ENCODE data around the gene HINFP. TPM values are rescaled to one million over a fixed set of nuclear protein-coding genes. Genes with fewer than 3 reads are reported as not detected.

The HINFP gene, protein sequence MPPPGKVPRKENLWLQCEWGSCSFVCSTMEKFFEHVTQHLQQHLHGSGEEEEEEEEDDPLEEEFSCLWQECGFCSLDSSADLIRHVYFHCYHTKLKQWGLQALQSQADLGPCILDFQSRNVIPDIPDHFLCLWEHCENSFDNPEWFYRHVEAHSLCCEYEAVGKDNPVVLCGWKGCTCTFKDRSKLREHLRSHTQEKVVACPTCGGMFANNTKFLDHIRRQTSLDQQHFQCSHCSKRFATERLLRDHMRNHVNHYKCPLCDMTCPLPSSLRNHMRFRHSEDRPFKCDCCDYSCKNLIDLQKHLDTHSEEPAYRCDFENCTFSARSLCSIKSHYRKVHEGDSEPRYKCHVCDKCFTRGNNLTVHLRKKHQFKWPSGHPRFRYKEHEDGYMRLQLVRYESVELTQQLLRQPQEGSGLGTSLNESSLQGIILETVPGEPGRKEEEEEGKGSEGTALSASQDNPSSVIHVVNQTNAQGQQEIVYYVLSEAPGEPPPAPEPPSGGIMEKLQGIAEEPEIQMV
- total RNA-seq = 10 to 100 TPM; 10.8 to 13.4 TPM
- long read RNA-seq, donor 1, partial matches to known transcripts = 0 of 1 reads
- long read RNA-seq, donor 1, other reads (novel, unspliced or antisense) = 1 of 1 reads
- long read RNA-seq, donor 2, transcript HINFP-201 (10 exons, 3,163 nt) = major isoform, 13 of 31 reads
- long read RNA-seq, donor 2, partial matches to known transcripts = 6 of 31 reads
- long read RNA-seq, donor 2, other reads (novel, unspliced or antisense) = 10 of 31 reads

DNA sequence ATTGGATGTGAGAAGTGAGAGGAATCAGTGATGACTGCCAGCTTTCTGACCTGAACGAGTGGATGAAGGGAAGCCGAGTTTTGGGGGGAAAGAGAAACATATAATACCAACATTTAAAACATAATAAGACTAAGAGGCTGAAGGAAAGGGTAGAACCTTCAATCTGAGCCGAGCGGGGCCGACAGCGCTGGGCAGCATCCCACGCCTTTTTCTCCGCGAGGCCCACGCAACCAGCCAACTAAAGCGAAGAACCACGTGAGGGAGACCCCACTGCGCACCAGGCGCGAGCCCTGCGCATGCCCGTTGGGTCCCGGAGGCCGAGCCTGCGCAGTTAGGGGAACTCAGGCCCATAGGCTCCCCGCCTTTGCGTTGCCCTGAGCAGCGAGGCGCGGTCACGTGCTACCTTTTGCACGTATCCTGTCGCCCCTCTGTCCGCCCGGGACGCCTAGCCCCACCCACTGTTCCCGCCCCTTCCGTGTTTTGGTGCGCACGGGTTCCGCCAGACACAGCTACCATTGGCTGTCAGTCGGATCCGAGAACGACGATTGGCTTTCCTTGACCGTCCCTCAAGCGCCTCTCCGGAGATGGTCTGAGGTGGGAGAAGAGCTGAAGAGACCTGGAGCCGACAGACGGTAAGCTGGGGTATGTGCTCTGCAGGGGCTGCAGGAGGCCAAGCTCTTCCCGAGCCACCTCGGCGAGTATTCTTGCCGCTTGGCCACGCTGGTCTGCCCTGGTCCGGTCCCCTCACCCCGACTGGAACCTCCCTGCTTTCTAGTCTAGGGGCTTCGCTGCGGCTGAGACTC lies at the start of gene HINFP:
TSS of gene HINFP (plus strand) at position 573 of the 803 bp plus-strand sequence. CDS start 5,365 bp downstream, outside the sequence.
- peak; percentile 100 for DNase-seq (ENCODE audit: low spot score)
- intact Hi-C loops (cut with DNase I) = no loop called here

DNA sequence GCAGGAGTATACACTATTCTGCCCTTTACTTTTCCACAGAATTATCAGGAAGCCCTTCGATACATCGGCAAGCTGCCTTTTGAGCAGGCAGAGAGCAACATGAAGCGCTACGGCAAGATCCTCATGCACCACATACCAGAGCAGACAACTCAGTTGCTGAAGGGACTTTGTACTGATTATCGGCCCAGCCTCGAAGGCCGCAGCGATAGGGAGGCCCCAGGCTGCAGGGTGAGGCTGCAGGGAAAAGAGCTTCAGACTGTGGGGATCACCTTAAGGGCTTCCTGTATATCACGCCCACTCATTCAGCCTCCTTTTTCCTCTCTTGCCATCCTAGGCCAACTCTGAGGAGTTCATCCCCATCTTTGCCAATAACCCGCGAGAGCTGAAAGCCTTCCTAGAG lies 43.5 kb upstream of the HINFP start:
- intact Hi-C loops (cut with DNase I) = no loop called here
- DNase-seq (ENCODE audit: low spot score) = peak; percentile 58

DNA sequence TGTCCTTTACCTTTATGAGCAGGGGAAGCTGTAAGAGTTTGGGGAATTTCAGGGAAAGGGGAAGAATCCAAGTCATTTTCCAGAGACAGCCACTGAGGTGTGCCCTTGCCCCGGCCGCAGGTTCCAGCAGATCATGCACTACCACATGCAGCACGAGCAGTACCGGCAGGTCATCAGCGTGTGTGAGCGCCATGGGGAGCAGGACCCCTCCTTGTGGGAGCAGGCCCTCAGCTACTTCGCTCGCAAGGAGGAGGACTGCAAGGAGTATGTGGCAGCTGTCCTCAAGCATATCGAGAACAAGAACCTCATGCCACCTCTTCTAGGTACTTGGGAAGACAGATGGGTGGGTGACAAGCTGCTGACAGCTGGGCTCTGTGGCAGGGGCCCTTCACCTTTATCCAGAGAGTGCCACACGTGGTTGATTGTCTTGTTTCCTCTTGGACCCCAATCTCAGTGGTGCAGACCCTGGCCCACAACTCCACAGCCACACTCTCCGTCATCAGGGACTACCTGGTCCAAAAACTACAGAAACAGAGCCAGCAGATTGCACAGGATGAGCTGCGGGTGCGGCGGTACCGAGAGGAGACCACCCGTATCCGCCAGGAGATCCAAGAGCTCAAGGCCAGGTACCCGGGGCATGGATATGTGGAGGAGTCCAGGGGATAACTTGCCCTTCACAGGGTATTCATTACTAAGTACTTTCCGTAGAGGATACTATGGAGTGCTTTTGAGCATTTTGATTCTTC lies 42.5 kb upstream of the HINFP start:
- peak; percentile 51 for DNase-seq (ENCODE audit: low spot score)
- intact Hi-C loops (cut with DNase I) = no loop called here

DNA sequence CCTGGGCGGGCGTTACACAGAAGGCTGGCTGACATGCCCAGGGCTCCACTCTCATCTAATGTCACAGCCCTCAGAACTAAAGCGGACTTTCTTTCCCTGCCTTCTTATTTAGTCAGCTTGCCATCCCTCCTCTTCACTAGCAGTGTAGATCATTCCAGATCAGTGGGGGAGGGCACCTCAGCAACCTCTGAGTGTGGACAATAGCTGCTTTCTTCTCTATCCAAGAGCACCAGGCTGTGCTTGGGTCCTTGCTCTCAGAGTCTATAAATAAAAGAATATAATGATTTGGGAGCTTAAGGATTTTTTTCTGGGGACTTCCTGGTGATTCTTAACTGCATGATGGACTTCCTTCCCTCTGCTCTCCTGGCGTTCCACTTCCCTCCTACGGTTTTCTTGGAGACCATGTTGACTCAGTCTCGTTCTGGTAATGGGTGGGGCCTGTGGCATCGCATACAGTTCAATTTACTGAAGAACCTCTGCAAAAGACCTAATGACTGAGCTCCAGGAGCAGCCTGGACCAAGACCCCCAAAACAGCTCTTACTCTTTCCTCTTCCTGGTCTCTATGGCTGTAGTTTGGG lies 39.6 kb upstream of the HINFP start:
- peak; percentile 31 for DNase-seq (ENCODE audit: low spot score)
- intact Hi-C loops (cut with DNase I) = no loop called here

DNA sequence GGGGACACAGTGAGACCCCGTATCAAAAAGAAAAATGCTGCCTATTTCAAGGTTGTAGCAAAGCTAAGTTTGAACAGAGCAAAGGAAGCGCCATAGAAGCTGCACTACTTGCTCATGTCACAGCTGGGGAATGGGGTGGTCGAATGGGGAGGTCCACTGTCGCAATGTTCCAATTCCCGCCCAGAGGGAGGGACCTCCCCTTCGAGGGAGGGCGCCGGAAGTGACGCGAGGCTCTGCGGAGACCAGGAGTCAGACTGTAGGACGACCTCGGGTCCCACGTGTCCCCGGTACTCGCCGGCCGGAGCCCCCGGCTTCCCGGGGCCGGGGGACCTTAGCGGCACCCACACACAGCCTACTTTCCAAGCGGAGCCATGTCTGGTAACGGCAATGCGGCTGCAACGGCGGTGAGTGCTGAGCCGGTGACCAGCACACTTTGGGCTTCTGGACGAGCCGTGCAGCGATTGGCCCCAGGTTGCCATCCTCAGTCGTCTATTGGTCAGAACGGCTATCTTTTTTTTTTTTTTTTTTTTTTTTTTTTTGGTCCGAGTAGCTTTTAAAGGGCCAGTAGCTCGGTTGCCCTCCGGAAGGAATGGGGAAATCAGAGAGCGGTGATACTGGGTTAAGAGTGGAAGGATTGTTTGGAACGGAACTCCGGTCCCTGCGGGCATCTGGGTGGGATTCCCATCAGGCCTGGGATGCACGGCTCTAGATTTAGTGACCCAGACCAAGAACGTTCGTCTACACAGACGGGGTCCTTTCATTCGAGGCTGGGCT lies 36.5 kb upstream of the HINFP start, which contains the start of gene HMBS:
TSS of gene HMBS (plus strand) at position 219 of the 774 bp plus-strand sequence. CDS start at position 372, 153 bp downstream.
- intact Hi-C loops (cut with DNase I) = no loop called here
- peak; percentile 99 for DNase-seq (ENCODE audit: low spot score)

DNA sequence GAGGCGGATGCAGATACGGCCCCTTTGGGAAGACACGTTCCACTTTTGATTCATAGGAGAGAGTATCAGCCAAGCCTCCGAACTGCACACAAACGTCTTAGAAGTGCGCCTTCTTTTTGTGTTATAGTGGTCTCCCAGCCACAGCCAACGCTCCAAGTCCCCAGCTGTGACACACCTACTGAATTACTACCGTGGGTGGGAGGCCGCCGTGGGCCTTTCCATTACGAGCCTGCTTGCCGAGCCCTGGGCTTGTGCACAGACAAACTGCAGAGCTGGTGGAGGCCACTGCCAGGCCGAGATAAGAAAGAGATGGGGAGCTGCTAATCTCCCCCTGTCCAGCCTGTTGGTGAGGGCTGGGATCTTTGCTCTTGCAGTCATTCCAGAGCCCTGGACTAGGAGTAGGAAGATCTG lies 35.9 kb upstream of the HINFP start:
- intact Hi-C loops (cut with DNase I) = no loop called here
- no peak for DNase-seq (ENCODE audit: low spot score)

DNA sequence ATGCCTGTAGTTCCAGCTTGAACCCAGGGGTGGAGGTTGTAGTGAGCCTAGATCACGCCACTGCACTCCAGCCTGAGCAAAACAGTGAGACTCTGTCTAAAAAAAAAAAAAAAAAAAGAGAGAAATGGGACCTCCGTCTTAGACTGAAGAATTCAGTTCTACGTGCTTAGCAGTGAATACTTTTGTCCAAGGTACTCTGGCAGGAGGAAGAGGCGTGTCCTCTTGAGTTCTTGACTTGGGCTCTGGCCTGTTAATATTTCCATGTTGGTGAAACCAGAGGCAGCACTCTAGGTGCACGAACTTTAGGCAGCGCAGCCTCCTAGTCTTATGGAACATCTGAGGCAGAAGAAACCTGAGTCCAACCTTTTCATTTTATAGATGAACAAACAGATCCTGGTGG lies 34.3 kb upstream of the HINFP start:
- intact Hi-C loops (cut with DNase I) = no loop called here
- no peak for DNase-seq (ENCODE audit: low spot score)

DNA sequence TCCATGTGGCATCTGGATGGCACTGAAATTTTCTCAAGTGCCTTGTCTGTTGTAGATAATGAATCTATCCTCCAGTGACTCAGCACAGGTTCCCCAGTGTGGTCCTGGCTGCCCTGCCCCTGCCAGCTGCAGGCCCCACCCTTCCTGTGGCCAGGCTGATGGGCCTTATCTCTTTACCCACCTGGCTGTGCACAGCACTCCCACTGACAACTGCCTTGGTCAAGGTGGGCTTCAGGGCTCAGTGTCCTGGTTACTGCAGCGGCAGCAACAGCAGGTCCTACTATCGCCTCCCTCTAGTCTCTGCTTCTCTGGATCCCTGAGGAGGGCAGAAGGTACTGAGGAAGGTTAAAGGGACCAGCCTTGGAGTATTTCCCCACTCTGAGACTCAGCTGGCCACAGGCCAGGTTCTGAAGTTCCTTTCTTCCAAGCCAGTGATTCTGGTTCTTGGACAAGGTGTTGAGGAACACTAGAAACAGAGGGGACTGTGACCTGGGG lies 33.6 kb upstream of the HINFP start:
- no peak for DNase-seq (ENCODE audit: low spot score)
- intact Hi-C loops (cut with DNase I) = no loop called here

DNA sequence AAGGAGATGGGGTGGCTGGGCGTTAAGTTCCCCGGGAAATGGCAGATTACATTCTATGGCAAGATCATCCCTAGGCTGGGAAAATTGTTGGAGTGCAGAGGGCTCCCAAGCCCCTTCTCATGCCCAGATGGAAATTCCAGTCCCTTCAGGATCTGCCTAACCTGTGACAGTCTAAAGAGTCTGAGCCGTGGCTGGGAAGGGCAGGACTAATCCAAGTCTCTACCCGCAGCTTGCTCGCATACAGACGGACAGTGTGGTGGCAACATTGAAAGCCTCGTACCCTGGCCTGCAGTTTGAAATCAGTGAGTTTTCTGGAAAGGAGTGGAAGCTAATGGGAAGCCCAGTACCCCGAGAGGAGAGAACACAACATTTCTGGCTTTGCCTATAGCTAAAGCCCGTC lies 33.0 kb upstream of the HINFP start:
- no peak for DNase-seq (ENCODE audit: low spot score)

DNA sequence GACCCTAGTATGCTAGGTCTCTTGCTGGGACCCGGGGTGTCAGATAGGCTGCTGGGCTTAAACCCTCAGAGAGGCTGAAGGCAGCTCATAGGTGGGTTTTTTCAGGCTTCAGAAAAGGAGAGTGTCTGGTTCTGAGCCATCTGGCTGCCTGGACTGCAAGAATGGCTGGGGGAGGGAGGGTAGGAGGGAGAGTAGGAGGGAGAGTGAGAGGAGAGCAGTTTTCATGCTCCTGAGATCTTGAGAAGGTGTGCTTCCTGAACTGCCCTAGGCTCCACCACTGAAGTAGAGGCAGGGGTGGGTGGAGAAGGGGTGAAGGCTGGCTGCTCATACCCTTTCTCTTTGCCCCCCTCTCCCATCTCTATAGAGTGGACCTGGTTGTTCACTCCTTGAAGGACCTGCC lies 32.1 kb upstream of the HINFP start:
- no peak for DNase-seq (ENCODE audit: low spot score)
- intact Hi-C loops (cut with DNase I) = no loop called here

More for the DNA sequence above, 33.0 kb upstream of the HINFP start:
- intact Hi-C loops (cut with DNase I) = no loop called here

DNA sequence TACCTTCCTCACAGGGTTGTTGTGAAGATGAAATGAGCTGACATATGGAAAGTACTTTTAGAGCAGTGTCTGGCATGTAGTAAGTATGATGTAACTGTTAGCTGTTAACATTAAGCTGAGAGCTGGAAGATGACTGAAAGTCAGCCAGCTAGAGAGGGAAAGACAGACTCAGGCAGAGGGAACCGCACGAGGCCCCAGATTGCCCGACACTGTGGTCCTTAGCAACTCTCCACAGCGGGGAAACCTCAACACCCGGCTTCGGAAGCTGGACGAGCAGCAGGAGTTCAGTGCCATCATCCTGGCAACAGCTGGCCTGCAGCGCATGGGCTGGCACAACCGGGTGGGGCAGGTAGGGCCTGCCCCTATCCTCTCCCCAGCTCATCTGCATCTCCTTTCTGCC lies 30.2 kb upstream of the HINFP start:
- intact Hi-C loops (cut with DNase I) = no loop called here
- no peak for DNase-seq (ENCODE audit: low spot score)

DNA sequence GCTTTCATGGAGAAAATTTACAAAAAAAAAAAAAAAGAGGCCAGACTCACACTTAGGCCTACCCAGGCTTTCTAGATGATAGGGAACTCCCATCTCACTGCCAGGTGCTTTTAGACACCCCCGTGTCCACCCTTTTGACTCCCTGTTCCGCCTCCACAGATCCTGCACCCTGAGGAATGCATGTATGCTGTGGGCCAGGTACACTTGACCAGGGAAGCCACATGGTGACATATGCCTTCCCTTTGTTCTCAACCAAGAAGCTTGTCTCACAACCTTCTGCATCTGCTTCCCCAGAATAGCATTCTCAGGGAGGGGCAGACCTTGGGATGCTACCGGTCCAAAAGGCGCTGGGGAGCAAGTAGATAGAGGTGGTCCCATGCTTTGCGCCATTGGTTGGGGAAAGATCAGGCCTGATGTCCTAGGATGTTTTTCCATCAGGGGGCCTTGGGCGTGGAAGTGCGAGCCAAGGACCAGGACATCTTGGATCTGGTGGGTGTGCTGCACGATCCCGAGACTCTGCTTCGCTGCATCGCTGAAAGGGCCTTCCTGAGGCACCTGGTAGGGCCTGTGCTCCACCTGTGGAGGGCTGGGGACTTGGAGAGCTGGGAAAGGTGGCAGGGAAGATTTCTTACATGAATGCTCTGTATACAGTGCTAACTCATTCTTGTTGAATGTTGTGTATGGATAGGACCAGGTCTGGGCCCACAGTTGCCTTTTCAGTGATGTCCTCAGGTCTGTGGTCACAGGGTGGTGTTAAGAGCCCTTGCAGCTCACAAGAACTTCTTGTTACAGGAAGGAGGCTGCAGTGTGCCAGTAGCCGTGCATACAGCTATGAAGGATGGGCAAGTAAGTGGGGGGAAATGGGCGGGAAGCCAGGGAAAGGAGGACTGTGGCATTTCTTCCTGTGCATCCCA lies 29.2 kb upstream of the HINFP start:
- intact Hi-C loops (cut with DNase I) = no loop called here
- DNase-seq (ENCODE audit: low spot score) = no peak

DNA sequence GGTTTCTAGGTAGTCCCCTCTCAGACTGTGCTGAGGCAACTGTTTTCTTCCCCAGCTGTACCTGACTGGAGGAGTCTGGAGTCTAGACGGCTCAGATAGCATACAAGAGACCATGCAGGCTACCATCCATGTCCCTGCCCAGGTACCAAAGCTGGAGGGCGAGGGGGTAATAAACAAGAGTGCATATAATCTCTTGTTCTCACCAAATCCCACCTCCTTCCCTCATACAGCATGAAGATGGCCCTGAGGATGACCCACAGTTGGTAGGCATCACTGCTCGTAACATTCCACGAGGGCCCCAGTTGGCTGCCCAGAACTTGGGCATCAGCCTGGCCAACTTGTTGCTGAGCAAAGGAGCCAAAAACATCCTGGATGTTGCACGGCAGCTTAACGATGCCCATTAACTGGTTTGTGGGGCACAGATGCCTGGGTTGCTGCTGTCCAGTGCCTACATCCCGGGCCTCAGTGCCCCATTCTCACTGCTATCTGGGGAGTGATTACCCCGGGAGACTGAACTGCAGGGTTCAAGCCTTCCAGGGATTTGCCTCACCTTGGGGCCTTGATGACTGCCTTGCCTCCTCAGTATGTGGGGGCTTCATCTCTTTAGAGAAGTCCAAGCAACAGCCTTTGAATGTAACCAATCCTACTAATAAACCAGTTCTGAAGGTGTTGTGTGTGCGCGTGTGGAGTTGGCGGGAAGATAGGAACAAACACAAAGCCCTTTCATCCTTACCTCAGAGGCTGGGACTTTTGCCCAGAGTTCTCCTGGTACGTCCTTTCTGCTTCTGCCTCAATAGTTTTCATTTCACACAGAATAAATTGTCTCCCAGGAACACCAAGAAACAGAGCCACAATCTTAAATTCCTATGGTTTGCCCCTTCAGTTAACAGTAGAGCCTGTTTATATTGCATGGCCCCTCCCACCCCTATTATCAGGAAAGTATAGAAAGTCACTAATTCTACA lies 28.2 kb upstream of the HINFP start:
- intact Hi-C loops (cut with DNase I) = no loop called here
- DNase-seq (ENCODE audit: low spot score) = no peak

DNA sequence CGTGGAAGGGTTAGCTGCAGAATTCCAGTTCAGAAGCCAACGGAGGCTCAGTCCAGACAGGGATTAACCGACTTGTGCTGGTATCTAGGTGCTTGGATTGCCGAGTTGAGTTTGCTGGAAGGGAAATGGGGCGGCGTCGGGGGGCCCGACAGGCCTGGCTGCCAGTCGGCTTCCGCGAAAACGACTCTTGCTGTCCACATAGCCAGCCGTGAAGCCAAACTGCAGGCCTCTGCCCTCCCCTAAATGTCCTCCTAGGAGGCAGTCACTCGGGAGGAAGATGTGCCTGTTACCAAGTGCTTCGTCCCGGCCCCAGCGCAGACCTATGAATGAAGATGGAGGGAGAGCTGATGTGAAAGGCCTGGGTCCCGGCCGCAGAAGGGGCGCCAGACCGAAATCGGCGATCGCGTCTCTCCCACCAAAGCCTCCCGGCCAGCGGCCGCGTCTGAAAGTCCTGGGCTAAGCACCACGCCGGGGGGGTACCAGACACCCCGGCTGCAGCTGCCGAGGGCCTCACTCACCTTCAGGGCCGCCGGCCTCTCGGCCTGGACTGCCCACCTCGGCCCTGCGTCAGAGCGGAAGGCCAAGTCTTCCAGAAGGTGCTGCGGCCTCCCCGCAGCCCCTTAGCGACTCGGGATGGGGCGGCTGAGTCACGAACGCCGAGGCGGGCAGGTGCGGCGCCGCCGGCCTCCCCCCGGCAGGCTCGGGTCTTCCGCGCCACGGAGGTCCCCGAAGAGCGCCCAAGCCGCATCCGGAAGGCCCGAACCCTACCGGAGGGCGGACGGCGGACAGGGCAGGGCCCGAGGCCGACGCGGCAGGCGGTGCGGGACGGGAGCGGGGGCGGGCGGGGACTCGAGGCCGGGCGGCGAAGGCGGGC lies 27.2 kb upstream of the HINFP start:
- DNase-seq (ENCODE audit: low spot score) = peak; percentile 84
- intact Hi-C loops (cut with DNase I) = no loop called here

DNA sequence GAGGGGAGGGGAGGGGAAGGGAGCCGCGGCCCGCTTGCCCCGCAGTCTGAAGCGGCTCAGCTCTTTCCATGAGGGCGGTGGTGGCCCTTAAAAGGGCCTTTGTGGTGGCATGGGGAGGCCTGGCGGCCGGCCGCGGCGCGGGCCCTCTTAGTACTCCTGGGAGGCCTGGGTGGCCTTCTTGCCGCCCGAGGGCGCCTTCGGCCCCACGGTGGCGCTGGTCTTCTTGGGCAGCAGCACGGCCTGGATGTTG lies 26.6 kb upstream of the HINFP start:
- DNase-seq (ENCODE audit: low spot score) = peak; percentile 95
- intact Hi-C loops (cut with DNase I) = no loop called here

All from posterior vena cava (tissue), 2 donors.